ENCODE data around the gene PHOX2B. TPM values are rescaled to one million over a fixed set of nuclear protein-coding genes. Genes with fewer than 3 reads are reported as not detected.

The PHOX2B gene
- total and polyA plus RNA-seq, 8 donors, result 0.48 to 2.0 TPM; not detected in 6

GRCh38 chr4:41751449-41752061, 3.0 kb upstream of the PHOX2B start:
- Histone ChIP-seq H3K27me3 (peaks cover 44 to 100% (median 82%) of the 10 kb centered on the region in 3 donors), H3K27ac (no peak overlapping the region), H3K9me3 (peaks cover 0 to 2% (median 0%) of the 10 kb centered on the region in 4 donors), H3K36me3 (no peaks in the 10 kb centered on the region), H3K4me3 (no peak overlapping the region), H3K4me1 (peaks cover 0 to 38% (median 19%) of the 10 kb centered on the region in 4 donors)
- 4 to 8% (median 6%) methylated on average over 16 to 34 of the region's 34 CpGs for WGBS, 5 donors
- peak in 1 of 2 donors; percentile 26 for DNase-seq
- TF ChIP-seq POLR2A (IDR thresholded peaks at IDR 0.05), result no peak
- TF ChIP-seq POLR2AphosphoS5 (IDR thresholded peaks at IDR 0.05), result no peak
- TF ChIP-seq EP300 (IDR thresholded peaks at IDR 0.05), result no peak
- TF ChIP-seq CTCF (IDR thresholded peaks at IDR 0.05), result no peak
- intact Hi-C loops (cut with DNase I; ENCODE audit: low total_unique reads), result no loop called here

- peak in 1 of 2 donors; percentile 35 for DNase-seq
- WGBS, 5 donors, result 4 to 9% (median 5%) methylated on average over 37 to 40 of the region's 40 CpGs
- intact Hi-C loops (cut with DNase I; ENCODE audit: low total_unique reads), result no loop called here
Observed at GRCh38 chr4:41750626-41751448, 2.3 kb upstream of the PHOX2B start.

GRCh38 chr4:41750121-41750625, 1.6 kb upstream of the PHOX2B start:
- no peaks in the 10 kb centered on the region for H3K36me3 ChIP-seq
- peaks cover 0 to 15% (median 3%) of the 10 kb centered on the region in 4 donors for H3K9me3 ChIP-seq
- H3K4me1 ChIP-seq, result peaks cover 0 to 45% (median 22%) of the 10 kb centered on the region in 4 donors
- H3K27me3 ChIP-seq, result peaks cover 55 to 100% (median 91%) of the 10 kb centered on the region in 3 donors
- intact Hi-C loops (cut with DNase I; ENCODE audit: low total_unique reads), result no loop called here
- no peak overlapping the region for H3K4me3 ChIP-seq
- 3 to 6% (median 5%) methylated on average over 20 of the region's 20 CpGs for WGBS, 5 donors
- no peak for TF ChIP-seq CTCF (IDR thresholded peaks at IDR 0.05)
- no peak for TF ChIP-seq EP300 (IDR thresholded peaks at IDR 0.05)
- no peak for TF ChIP-seq POLR2A (IDR thresholded peaks at IDR 0.05)
- TF ChIP-seq POLR2AphosphoS5 (IDR thresholded peaks at IDR 0.05), result no peak
- peak in 1 of 2 donors; percentile 11 for DNase-seq
- H3K27ac ChIP-seq, result no peak overlapping the region

More at GRCh38 chr4:41750626-41751448, 2.3 kb upstream of the PHOX2B start:
- TF ChIP-seq POLR2A (IDR thresholded peaks at IDR 0.05) (no peak), CTCF (IDR thresholded peaks at IDR 0.05) (no peak), EP300 (IDR thresholded peaks at IDR 0.05) (no peak), POLR2AphosphoS5 (IDR thresholded peaks at IDR 0.05) (no peak)
- peaks cover 0 to 45% (median 22%) of the 10 kb centered on the region in 4 donors for H3K4me1 ChIP-seq
- H3K27me3 ChIP-seq, result peaks cover 51 to 100% (median 88%) of the 10 kb centered on the region in 3 donors
- no peaks in the 10 kb centered on the region for H3K36me3 ChIP-seq
- H3K27ac ChIP-seq, result no peak overlapping the region
- peaks cover 0 to 9% (median 0%) of the 10 kb centered on the region in 4 donors for H3K9me3 ChIP-seq
- no peak overlapping the region for H3K4me3 ChIP-seq

- Histone ChIP-seq H3K9me3 (peaks cover 0 to 20% (median 5%) of the 10 kb centered on the region in 4 donors), H3K27me3 (peaks cover 59 to 100% (median 96%) of the 10 kb centered on the region in 3 donors), H3K36me3 (no peaks in the 10 kb centered on the region), H3K4me1 (peaks cover 0 to 50% (median 22%) of the 10 kb centered on the region in 4 donors), H3K4me3 (no peak overlapping the region), H3K27ac (no peak overlapping the region)
- intact Hi-C loops (cut with DNase I; ENCODE audit: low total_unique reads), result no loop called here
- peak in 1 of 2 donors; percentile 12 for DNase-seq
- TF ChIP-seq EP300 (IDR thresholded peaks at IDR 0.05) (no peak), POLR2AphosphoS5 (IDR thresholded peaks at IDR 0.05) (no peak), POLR2A (IDR thresholded peaks at IDR 0.05) (no peak), CTCF (IDR thresholded peaks at IDR 0.05) (no peak)
- 4 to 11% (median 8%) methylated on average over 12 of the region's 12 CpGs for WGBS, 5 donors
Observed at GRCh38 chr4:41749631-41750039, 1.1 kb upstream of the PHOX2B start.
